SHP77 (cell line): ENCODE data around the gene MSX2.
"Not testable (repeated sequence)": the region's sequence is repeated elsewhere in the genome, so short reads cannot be mapped to it uniquely, and the experiment has no call there.

ENCODE experiments used
- DNase-seq, 2 experiments: peaks; one replicate each; lab custom pipeline; 2025; lab: John Stamatoyannopoulos, UW

Gene MSX2

DNA sequence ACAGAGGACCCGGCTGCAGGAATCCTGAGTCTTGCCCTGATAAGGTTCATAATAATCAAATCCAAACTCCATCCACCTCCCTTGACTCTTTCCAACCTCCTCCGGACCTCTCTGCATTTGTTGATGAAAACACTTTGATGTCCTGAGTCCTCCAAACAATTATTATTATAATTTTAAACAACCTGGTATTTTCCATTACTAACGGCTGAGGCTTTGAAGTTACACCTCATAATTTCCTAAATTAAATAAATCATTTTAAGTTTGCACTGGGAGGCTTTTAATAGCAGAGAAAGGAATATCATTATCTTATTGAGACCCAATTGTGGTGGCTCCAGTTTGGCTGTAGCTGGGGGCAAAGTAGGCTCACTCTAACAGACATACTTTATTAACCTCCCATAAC is 9.5 kb downstream of the MSX2 start:
- no peak for DNase-seq

DNA sequence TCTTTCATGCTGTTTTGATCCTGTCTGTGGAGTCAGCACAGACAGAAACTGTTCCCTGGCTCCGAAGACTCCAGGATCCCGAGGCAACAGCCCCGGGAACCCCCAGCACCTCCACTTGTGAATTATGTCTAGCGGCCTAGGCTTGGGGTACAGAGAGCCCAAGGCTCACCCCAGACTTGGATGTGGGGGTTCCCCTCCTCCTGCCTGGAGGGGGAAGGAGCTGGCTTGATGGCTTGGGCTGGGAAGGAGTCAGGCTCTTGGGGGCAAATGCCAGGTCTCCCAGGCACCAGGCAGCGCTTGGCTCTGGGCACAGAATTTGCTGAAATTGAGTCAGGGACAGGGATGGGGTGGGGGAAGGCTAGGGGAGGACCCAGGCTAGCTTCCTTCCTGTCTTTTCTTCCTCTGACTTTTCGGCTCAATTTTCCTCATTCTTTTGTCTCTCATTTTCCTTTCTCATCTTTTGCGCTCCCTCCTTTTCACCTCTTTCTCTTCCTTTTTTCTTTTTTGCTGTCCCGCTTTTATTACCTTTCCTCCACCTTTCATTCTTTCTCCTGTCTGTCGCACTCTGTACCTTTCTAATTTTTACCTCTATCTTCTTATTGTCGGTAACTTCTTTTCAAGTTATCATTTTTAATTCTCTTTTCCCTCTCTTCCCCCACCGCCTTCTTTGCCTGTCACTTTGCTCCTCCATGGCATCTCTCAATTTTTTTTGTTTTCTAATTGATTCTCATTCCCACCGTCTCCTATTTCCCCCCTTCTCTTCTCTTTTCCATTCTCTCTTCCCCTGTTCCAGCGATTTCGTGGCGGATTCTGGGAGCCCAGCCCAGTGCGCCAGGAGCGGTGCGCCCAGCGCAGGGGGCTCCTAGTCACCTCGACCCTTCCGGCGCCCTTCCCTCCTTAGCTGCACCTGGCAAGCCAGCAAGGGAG is 10.5 kb downstream of the MSX2 start:
- DNase-seq: no peak

DNA sequence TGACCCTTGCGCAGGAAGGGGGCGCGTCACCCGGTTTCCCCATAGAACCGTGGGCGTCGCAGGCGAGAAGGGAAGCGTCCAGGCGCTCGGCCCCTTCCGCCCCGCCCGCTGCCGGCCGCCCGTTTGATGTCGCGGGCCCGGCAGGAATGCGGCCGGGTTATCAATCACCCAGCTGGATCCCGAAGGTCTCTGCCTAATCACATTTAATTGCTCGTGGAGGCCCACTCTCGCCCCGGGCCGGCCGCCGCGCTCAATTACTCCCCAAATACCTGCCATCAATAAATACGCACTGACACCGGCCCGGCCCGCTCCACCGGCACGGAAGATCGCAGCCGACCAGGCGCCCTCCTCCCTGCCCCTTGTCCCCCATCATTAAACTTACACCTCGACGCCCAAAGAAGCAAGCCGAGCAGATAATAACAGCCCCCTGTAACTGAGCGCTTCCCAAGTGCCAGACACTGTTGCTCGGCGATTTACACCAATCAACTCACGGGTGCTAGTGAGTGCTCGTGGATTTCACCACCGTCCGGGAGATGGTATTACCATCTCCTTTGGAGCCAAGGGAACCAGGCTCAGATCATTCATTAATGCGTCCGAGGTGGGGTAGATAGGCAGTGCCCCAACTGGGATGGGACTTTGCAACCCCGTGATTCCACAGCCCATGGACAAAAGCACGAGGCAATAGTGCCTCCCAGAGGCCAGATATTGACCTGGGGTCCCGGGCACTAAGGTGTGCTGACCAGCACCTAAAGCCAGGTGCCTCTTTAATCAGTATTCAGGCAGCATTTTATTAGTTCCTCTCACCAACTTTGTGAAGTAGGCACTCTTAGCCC is 11.3 kb downstream of the MSX2 start:
- no peak for DNase-seq

DNA sequence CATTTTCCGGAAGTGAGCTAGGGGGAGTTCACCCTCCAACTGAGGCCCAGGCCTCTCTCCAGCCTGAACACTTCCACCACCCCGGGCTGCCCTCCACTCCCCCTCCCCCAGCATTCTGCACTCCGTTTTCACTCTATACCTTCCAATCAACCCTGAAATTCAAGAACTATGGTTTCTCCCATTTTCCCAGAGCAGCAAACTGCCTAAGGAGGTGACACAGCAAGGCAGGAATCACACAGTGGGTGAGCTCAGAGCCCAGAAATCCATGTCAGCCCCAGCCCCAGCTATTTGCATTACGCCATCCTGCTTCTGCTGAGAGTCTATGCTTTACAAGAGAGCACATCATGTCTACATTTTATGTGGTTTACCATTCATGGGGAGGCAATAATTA is 11.9 kb downstream of the MSX2 start:
- no peak for DNase-seq

DNA sequence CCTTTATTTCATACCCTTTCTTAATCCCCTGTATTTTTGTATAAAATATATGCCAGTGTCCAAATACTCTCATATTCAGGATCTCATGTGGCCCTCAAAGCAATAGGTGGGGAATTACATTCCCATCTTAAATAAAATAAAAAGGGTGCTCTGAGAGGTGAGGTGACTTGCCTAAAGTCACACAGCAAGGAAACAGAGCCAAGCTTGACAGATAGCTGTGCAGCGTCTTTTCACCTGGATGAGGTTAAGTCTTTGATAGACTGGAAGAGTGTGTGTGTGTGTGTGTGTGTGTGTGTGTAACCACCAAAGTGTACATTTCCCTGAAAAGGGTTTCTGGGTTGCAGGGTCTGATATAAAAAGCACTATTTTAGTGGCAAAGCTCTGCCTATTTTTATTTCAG is 12.4 kb downstream of the MSX2 start:
- no peak for DNase-seq

DNA sequence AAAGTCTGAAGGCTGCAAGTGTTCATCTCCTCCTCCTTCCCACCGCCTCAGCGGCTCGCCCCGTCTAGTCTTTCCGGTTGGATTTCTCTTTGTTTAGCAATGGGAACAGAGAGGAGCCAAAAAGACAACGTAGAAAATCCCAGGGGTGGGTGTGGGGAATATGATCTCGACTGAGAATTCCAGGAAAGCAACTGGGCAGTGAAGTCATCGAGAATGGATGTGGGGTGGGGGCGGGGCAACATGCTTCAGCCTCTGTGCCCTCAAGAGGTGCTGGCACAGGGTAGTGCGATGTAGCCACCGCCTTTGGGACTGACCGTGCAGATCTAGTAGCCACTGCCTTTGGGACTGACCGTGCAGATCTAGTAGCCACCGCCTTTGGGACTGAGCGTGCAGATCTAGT is 12.9 kb downstream of the MSX2 start:
- no peak for DNase-seq

DNA sequence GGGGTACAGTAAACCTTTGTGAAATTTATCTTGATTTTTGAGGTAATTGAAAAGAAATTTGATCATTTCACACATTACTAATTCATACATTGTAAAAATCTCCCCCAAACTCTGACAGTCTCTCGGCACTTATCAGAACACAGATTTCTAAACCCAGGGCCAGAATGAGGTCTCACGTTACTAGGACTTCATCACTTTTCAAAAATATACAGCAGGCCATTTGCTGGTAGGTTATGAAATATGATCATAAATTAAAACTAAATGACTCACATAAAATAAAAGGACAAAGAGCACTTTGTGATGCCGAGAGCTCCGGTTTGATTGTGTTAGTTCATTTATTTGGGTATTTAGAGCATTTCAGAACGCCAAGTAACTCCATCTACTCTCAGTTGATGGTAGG is 17.0 kb downstream of the MSX2 start:
- DNase-seq: no peak

DNA sequence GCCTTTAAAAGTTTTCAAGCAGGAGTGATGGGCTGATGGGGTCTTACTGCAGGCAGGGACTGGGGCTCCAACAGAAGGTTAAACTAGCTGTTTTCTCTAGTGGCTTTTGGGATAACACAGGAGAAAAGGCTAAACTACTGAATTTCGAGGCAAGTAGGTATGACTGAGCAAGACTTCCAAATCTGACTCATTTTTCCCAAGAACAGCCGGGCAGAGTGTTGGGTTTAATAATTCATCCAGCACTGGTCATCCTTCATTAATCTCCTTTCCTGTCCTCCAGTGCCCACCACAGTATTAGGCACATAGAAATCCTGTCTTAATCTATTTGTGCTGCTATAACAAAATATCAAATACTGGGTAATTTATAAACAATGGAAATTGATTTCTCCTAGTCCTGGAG is 20.5 kb downstream of the MSX2 start:
- no peak for DNase-seq

DNA sequence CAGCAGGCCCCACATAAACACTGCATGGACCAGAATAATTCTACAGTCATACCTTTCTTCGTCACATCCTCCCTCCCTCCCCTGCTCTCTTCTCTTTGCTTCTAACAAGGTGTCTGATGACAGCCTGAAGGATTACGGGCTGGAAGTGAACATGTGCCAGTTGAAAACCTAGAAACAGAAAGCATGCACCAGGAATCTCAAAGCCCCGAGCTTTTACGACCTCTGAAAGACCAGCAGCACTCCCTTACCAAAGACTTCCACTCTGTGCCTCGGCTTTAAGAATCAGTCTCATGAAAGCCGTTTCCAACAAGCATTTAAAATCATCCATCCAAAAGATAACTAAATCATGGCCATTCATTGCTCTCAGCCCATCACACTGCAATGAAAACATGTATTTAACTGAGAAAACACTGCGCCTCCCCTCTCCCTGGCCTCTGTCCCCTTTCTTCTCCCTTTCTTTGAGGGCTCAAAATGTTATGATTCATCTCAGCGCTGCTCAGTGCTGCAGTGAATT is 21.3 kb downstream of the MSX2 start:
- DNase-seq: no peak

DNA sequence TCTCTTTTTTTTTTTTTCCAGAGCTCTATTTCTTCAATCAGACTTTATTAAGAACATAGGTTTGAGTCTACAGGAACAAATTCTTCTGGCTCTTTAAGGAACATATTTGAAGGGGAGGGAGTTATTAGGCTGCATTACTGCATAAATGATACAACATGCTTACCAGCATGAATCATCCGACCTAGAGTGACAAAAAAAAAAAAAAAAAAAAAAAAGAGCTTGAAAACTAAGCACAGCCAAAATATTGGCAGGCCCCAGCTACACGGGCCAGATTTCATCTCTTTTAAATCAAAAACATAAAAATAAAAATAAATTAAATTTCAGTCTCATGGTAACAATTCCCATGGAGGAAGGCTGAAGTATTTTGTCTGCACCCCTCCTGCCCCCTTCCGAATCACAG is 26.3 kb downstream of the MSX2 start:
- no peak for DNase-seq

DNA sequence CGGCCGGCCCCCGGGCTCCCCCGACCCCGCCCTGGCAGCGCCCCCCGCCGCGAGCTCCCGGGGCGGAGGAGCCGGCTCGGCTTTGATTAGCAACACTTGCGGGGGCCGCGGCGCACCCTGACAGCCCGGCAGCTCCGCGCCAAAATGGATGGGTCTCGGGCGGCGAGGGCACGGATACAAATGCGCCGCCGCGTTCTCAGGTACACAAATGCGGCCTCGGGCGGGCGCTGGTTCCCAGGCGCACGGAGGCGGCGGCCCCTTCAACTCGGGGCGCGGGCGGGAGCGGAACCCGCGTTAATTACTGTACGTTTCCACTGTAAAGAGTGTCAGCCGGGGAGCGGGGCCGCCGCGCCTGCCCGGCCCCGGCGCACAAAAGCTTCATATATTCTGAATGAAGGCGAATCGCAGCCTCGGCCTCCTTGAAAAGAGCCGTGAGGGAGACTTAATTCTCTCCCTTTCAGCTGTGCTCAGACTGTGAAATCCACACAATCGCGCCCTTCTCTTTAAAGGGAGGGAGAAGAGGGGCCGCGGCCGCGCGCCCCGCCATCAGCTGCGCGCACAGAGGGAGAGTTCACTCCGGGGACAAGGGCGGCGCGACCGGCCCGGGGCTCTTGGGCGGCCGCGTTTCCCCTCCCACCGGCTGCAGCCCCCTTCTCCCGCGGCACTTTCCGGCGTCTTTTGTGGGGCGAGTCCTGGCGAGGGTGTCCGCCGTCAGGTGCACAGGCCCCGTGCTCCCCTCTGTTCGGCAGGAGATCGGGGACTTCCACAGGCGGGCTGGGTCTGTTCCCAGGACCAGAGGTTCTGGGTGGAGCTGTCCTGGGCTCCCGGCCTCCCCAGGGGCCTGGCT is 27.0 kb downstream of the MSX2 start:
- no peak for DNase-seq

DNA sequence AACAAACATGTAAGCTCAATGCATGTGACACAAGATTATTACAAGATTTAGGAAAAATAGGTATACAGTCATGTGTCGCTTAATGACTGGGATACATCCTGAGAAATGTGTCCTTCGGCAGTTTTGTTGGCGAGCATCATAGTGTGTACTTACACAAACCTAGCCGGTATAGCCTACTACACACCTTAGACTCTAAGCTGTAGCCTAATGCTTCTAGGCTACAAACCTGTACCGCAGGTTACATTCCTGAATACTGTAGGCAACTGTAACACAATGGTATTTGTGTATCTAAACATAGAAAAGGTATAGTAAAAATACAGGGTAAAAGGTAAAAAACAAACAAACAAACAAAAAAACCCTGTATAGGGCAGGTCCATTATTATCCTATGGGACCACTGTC is 27.7 kb downstream of the MSX2 start:
- DNase-seq: no peak

DNA sequence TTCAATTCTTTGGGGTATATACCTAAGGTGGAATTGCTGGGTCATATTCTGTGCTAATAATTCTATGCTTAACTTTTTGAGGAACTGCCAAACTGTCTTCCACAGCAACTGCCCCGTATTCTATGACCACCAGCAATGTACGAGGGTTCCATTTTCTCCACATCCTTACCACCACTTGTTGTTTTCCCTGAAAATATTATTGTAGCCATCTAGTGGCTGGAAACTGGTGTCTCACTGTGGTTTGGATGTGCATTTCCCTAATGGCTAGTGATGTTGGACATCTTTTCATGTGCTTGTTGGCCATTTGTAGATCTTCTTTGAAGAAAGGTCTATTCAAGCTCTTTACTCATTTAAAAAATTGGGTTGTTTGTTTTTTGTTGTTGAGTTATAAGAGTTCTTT is 30.7 kb downstream of the MSX2 start:
- no peak for DNase-seq

DNA sequence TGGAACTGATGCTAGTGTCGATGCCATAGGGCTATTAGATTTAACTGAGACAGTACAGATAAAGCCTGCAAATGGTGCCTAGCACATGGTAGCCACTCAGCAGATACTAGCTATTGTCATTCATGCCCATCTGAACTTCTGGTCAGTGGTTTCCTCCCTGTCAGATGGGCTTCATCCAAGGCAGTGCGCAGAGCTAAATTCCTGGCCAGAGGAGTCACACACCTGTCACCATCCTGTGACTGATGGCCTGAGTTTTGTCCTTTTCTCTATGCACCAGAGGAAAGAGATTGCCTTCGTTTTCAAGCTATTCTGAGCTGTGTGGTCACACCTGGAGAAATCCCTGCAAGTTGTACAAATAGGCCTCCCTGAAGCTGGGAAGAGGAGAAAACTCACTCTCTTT is 34.7 kb downstream of the MSX2 start:
- no peak for DNase-seq

DNA sequence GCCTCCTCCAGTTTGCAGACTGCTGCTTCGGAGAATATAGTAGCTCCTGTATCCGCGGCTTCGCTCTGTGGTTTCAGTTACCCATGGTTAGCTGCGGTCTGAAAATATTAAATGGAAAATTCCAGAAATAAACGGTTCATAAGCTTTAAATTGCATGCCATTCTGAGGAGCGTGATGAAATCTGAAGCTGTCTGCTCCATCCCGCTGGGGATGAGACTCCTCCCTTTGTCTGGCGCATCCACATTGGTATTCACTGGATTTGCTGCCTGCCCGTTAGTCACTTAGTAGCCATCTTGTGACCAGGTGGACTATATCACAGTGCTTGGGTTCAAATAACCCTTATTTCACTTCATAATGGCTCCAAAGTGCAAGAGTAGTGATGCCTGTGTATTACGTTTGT is 36.3 kb downstream of the MSX2 start:
- DNase-seq: no peak

DNA sequence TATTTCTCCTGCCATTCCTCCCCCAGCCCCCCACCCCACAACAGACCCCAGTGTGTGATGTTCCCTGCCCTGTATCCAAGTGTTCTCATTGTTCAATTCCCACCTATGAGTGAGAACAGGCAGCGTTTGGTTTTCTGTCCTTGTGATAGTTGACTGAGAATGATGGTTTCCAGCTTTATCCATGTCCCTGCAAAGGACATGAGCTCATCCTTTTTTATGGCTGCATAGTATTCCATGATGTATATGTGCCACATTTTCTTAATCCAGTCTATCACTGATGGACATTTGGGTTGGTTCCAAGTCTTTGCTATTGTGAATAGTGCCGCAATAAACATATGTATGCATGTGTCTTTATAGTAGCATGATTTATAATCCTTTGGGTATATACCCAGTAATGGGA is 37.0 kb downstream of the MSX2 start:
- DNase-seq: not testable (repeated sequence)

DNA sequence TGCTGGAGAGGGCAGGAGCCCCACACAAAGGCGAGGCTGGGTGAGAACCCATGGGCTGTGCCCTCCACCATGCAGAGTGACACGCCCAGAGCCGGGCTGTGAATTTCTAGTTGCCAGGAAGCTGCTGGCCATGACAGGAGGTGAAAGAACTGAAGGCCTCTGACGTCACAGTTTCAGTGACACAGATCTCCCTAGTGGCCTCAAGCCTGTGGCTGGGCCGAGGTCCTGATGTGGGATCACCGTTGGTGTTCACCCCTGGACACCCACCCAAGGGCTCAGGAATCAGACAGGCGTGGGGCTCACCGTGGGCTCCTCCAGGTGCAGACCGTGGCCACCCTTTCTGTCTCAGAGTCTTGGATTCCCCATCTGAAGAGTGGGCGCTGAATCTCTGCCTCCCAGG is 39.9 kb downstream of the MSX2 start:
- no peak for DNase-seq

DNA sequence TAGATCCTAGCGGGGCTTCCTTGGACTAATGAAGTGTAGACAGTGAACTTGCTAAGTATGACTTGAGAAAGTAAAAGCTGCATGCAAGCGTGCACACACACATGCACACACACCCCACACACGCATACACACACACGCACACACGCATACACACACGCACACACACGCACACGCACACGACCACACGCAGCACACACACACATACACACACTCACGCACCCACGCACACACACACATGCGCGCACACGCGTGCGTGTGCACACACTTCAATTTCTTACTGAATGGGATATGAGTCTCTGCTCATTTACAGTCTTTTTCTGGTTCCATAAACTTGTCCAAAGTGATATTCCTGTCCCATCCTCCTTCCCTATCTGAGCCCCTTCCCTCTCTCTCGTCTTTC is 41.2 kb downstream of the MSX2 start:
- no peak for DNase-seq

DNA sequence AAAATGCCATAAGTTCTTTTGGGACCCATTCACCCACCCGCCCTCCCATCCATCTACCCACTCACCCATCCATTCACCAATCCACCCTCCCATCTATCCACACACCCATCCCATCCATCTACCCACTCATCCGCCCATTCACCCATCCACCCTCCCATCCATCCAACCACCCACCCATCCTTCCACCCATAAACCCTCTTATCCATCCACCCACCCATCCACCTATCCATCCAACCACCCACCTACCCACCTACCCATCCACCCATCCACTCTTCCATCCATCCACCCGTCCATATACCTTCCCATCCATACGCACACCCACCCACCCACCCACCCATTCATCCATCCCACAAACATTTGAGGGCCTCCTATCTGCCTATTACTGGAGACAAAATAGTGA is 43.3 kb downstream of the MSX2 start:
- DNase-seq: no peak

DNA sequence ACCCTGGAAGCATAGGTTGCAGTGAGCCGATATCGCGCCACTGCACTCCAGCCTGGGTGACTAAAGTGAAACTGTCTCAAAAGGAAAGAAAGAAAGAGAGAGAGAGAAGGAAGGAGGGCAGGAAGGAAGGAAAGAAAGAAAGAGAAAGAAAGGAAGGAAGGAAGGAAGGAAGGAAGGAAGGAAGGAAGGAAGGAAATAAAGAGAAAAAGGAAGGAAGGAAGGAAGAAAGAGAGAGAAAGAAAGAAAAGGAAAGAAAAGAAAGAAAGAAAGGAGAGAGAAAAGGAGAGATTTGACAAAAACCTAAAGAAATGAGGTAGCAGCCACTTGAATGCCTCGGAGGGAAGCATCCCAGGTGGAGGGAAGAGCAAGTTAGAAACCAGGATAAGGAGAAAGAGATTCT is 44.6 kb downstream of the MSX2 start:
- no peak for DNase-seq

DNA sequence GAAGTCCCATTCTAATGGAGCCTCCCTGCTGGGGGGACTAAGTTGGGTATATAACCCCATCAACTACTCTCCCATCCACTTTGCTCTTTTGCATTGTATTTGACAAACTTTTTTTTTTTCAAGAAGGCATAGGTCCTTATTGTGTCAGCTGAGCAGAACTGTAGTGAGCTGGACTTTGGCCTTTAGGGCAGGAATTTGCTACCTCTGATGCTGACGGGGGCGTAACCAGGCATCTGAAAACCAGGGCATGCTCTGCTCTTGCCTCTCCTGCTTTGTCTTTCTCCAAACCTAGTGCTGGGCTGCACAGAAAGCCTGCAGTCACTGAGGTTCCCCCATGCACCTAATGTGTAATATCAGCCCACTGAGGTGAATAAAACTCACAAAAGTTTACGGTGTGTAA is 49.0 kb downstream of the MSX2 start:
- DNase-seq: no peak

DNA sequence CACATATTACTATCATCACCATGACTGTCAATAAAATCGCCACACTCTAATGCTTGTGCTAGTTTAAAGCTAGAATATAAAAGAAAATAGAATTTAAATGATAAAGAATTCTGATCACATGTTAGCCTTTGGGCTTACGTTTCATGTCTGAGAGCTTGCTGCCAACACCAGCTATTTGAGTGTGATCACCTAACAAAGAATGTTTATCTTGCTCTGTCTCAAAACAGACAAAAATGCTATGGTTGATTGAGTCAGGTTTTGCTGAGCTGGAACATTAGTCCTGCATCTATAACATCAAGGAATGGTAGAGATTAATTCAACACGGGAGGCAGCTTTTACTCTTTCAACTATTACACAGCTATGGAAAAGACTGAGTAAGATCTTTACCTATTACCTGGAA is 50.7 kb downstream of the MSX2 start:
- DNase-seq: no peak
